ENCODE results near the gene KRT33B.
"Not testable (repeated sequence)": the region's sequence is repeated elsewhere in the genome, so short reads cannot be mapped to it uniquely, and the experiment has no call there.

KRT33B gene

DNA sequence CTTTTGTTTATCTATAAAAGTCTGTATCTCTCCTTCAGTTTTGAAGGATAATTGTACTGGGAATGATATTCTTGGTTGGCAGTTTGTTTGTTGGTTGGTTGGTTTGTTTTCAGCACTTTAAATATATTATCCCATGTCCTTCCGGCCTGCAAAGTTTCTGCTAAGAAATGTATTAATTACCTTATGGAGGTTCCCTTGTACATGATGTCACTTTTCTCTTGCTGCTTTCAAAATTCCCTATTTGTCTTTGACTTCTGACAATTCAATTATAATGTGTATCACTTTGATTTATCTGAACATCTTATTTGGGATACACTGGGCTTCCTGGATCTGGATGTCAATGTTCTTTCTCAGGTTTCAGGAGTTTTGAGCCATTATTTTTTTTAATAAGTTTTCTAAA, 16.6 kb upstream of the KRT33B start:
- Histone ChIP-seq H3K36me3 (ENCODE audit: insufficient read depth, low read length) (no peaks in the 10 kb centered on the region), H3K27me3 (ENCODE audit: insufficient read depth, low read length) (no peaks in the 10 kb centered on the region), H4K20me1 (ENCODE audit: insufficient read depth, low read length) (no peaks in the 10 kb centered on the region), H3K9ac (ENCODE audit: low read length) (no peak overlapping the region), H3K4me3 (ENCODE audit: low read depth, low read length, poor library complexity, severe bottlenecking) (no peak overlapping the region), H3K9me2 (ENCODE audit: low read depth, low read length) (no peaks in the 10 kb centered on the region; the same call in 1 of the 2 replicates), H3K9me3 (ENCODE audit: low read length) (0 out of 2 replicates have a peak, but pooled peaks cover 4% of the 10 kb centered on the region), H3K4me1 (ENCODE audit: insufficient read depth, low read length, severe bottlenecking) (no peaks in the 10 kb centered on the region), H3F3A (ENCODE audit: insufficient read depth, low read length) (no peaks in the 10 kb centered on the region), H2AFZ (ENCODE audit: low read length) (no peak overlapping the region), H3K79me2 (ENCODE audit: insufficient read depth, low read length) (no peaks in the 10 kb centered on the region), H3K27ac (ENCODE audit: low read depth, low read length, poor library complexity, severe bottlenecking) (no peak overlapping the region), H3K4me2 (ENCODE audit: low read length) (no peak overlapping the region)
- TF ChIP-seq EZH2 (IDR thresholded peaks at IDR 0.05; ENCODE audit: borderline replicate concordance, low read length) = no peak
- TF ChIP-seq, protein P1, sequence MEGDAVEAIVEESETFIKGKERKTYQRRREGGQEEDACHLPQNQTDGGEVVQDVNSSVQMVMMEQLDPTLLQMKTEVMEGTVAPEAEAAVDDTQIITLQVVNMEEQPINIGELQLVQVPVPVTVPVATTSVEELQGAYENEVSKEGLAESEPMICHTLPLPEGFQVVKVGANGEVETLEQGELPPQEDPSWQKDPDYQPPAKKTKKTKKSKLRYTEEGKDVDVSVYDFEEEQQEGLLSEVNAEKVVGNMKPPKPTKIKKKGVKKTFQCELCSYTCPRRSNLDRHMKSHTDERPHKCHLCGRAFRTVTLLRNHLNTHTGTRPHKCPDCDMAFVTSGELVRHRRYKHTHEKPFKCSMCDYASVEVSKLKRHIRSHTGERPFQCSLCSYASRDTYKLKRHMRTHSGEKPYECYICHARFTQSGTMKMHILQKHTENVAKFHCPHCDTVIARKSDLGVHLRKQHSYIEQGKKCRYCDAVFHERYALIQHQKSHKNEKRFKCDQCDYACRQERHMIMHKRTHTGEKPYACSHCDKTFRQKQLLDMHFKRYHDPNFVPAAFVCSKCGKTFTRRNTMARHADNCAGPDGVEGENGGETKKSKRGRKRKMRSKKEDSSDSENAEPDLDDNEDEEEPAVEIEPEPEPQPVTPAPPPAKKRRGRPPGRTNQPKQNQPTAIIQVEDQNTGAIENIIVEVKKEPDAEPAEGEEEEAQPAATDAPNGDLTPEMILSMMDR (IDR thresholded peaks at IDR 0.05; ENCODE audit: low read length) = no peak

DNA sequence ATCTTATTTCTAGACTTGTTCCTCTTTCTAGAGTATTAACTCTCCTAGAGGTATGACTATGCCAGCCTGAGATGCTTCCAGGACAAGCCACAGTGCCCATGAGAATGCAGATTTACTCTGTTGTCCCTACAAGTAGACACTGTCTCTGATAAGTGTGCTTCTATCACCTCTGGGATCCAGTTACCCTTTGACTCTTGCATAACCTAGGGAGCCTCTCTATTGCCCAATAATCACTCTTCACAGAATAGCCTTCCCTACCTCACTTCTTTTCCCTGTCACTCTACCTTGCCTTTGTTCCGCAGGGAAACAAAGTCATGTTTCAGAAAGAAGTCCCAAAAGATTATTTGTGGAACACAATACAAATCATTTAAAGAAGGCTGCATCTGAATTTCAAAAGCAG, 14.1 kb upstream of the KRT33B start:
- no peak overlapping the region for H3K9ac ChIP-seq (ENCODE audit: low read length)
- H3K27me3 ChIP-seq (ENCODE audit: insufficient read depth, low read length) = no peaks in the 10 kb centered on the region
- no peaks in the 10 kb centered on the region for H3K36me3 ChIP-seq (ENCODE audit: insufficient read depth, low read length)
- no peaks in the 10 kb centered on the region for H4K20me1 ChIP-seq (ENCODE audit: insufficient read depth, low read length)
- no peaks in the 10 kb centered on the region; the same call in 1 of the 2 replicates for H3K9me2 ChIP-seq (ENCODE audit: low read depth, low read length)
- H3K4me2 ChIP-seq (ENCODE audit: low read length) = no peak overlapping the region
- no peak for TF ChIP-seq EZH2 (IDR thresholded peaks at IDR 0.05; ENCODE audit: borderline replicate concordance, low read length)
- TF ChIP-seq, protein P1 (IDR thresholded peaks at IDR 0.05; ENCODE audit: low read length) = no peak
- H3K9me3 ChIP-seq (ENCODE audit: low read length) = 0 out of 2 replicates have a peak, but pooled peaks cover 4% of the 10 kb centered on the region
- H3F3A ChIP-seq (ENCODE audit: insufficient read depth, low read length) = no peaks in the 10 kb centered on the region
- no peaks in the 10 kb centered on the region for H3K79me2 ChIP-seq (ENCODE audit: insufficient read depth, low read length)
- no peak overlapping the region for H2AFZ ChIP-seq (ENCODE audit: low read length)
- H3K4me1 ChIP-seq (ENCODE audit: insufficient read depth, low read length, severe bottlenecking) = no peaks in the 10 kb centered on the region
- H3K4me3 ChIP-seq (ENCODE audit: low read depth, low read length, poor library complexity, severe bottlenecking) = no peak overlapping the region
- H3K27ac ChIP-seq (ENCODE audit: low read depth, low read length, poor library complexity, severe bottlenecking) = no peak overlapping the region

DNA sequence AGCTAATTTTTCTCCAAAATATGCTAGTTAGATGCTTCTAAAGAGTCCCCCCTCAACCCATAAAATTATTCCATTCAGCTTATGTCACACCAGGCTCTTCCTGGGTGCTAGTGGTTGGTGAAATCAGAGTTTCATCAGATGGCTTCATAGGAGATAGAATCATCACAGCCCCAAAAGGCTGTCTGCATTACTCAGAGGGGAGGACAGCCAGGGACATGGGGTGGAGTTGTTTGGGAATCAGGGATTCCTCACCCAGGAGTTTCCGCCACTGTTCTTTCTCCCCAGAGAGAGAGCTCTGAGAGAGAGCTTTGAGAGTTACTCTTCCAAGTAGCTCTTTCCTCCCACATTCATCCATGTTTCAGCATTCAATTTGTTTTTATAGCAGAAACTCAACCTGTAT, 12.8 kb upstream of the KRT33B start:
- Histone ChIP-seq H3K36me3 (ENCODE audit: insufficient read depth, low read length) (no peaks in the 10 kb centered on the region), H2AFZ (ENCODE audit: low read length) (no peak overlapping the region), H3F3A (ENCODE audit: insufficient read depth, low read length) (no peaks in the 10 kb centered on the region), H3K79me2 (ENCODE audit: insufficient read depth, low read length) (no peaks in the 10 kb centered on the region), H3K9me2 (ENCODE audit: low read depth, low read length) (no peaks in the 10 kb centered on the region; the same call in 1 of the 2 replicates), H3K27ac (ENCODE audit: low read depth, low read length, poor library complexity, severe bottlenecking) (no peak overlapping the region), H4K20me1 (ENCODE audit: insufficient read depth, low read length) (no peaks in the 10 kb centered on the region), H3K4me2 (ENCODE audit: low read length) (no peak overlapping the region), H3K4me1 (ENCODE audit: insufficient read depth, low read length, severe bottlenecking) (no peaks in the 10 kb centered on the region), H3K4me3 (ENCODE audit: low read depth, low read length, poor library complexity, severe bottlenecking) (no peak overlapping the region), H3K9ac (ENCODE audit: low read length) (no peak overlapping the region), H3K9me3 (ENCODE audit: low read length) (0 out of 2 replicates have a peak, but pooled peaks cover 4% of the 10 kb centered on the region), H3K27me3 (ENCODE audit: insufficient read depth, low read length) (no peaks in the 10 kb centered on the region)
- TF ChIP-seq, protein P1 (IDR thresholded peaks at IDR 0.05; ENCODE audit: low read length) = no peak
- TF ChIP-seq EZH2 (IDR thresholded peaks at IDR 0.05; ENCODE audit: borderline replicate concordance, low read length) = no peak

DNA sequence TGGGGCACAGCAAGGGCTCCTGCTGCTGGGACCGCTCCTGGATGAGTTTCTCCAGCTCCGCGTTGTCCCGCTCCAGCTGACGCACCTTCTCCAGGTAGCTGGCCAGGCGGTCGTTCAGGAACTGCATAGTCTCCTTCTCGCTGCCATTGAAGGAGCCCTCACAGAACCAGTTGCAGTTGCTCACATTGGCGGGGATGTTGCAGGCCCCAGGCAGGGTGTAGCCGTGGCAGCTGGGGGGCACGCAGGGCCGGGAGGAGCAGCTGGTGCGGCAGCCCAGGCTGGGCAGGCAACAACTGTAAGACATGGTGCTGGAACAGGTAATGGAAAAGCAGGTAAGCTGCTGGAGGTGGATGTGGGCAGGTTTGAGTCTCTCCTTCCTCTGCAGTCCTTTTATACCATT, 12.3 kb upstream of the KRT33B start, which contains the start of gene KRT34:
KRT34 (minus strand) TSS at position 364 of the 400 bp plus-strand sequence; CDS start at position 304, 60 bp downstream.
- not testable (repeated sequence) for H3F3A ChIP-seq (ENCODE audit: insufficient read depth, low read length); H3K4me1 ChIP-seq (ENCODE audit: insufficient read depth, low read length, severe bottlenecking); H3K27ac ChIP-seq (ENCODE audit: low read depth, low read length, poor library complexity, severe bottlenecking); H3K79me2 ChIP-seq (ENCODE audit: insufficient read depth, low read length); H3K4me3 ChIP-seq (ENCODE audit: low read depth, low read length, poor library complexity, severe bottlenecking); H3K9ac ChIP-seq (ENCODE audit: low read length); H3K4me2 ChIP-seq (ENCODE audit: low read length); H3K9me3 ChIP-seq (ENCODE audit: low read length); H3K27me3 ChIP-seq (ENCODE audit: insufficient read depth, low read length); H3K36me3 ChIP-seq (ENCODE audit: insufficient read depth, low read length); H4K20me1 ChIP-seq (ENCODE audit: insufficient read depth, low read length); H2AFZ ChIP-seq (ENCODE audit: low read length); H3K9me2 ChIP-seq (ENCODE audit: low read depth, low read length)

GRCh38 chr17:41380091-41380490, 10.5 kb upstream of the KRT33B start:
- H2AFZ ChIP-seq (ENCODE audit: low read length); H3K9ac ChIP-seq (ENCODE audit: low read length); H3K27ac ChIP-seq (ENCODE audit: low read depth, low read length, poor library complexity, severe bottlenecking); H4K20me1 ChIP-seq (ENCODE audit: insufficient read depth, low read length); H3K4me1 ChIP-seq (ENCODE audit: insufficient read depth, low read length, severe bottlenecking); H3K9me3 ChIP-seq (ENCODE audit: low read length); H3K27me3 ChIP-seq (ENCODE audit: insufficient read depth, low read length); H3K79me2 ChIP-seq (ENCODE audit: insufficient read depth, low read length); H3K36me3 ChIP-seq (ENCODE audit: insufficient read depth, low read length); H3K4me2 ChIP-seq (ENCODE audit: low read length); H3F3A ChIP-seq (ENCODE audit: insufficient read depth, low read length); H3K9me2 ChIP-seq (ENCODE audit: low read depth, low read length); H3K4me3 ChIP-seq (ENCODE audit: low read depth, low read length, poor library complexity, severe bottlenecking): not testable (repeated sequence)
